Measurements from ENCODE around the gene TRPM3. TPM values are rescaled to one million over a fixed set of nuclear protein-coding genes. Genes with fewer than 3 reads are reported as not detected.
"Not testable (repeated sequence)": the region's sequence is repeated elsewhere in the genome, so short reads cannot be mapped to it uniquely, and the experiment has no call there.

The TRPM3 gene
- total and polyA plus RNA-seq, 2 of the 8 experiments (the other 6 are each of a cell fraction or from before 2014, with no cell fraction given): 2.4 to 10.9 TPM

DNA sequence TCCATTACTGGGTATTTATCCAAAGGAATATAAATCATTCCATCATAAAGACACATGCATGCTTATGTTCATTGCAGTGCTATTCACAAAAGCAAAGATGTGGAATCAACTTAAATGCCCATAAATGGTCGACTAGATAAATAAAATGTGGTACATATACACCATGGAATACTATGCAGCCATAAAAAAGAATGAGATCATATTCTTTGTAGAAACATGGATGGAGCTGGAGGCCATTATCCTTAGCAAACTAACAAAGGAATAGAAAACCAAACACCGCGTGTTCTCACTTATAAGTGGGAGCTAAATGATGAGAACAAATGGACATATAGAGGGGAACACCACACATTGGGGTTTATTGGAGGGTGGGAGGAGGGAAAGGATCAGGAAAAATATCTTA, 155.0 kb downstream of the TRPM3 start:
- H3K9me3 ChIP-seq (ENCODE audit: insufficient read depth in 2 of 2, low read depth in 1 of 2, low read length in 1 of 2): not testable (repeated sequence)

More for the DNA sequence above, 155.0 kb downstream of the TRPM3 start:
- H2BK5ac ChIP-seq (ENCODE audit: low read depth, low read length); H2BK12ac ChIP-seq (ENCODE audit: low read depth, low read length); H3K79me1 ChIP-seq (ENCODE audit: low read depth, low read length); CTCF ChIA-PET (ENCODE audit: partially characterized antibody); H3K4ac ChIP-seq (replicated peaks; ENCODE audit: insufficient read length, low read depth, low read length); H3K18ac ChIP-seq (ENCODE audit: extremely low read depth, low read length); H2BK15ac ChIP-seq (ENCODE audit: low read length); DNase-seq (ENCODE audit: low read depth in 1 of 2, low spot score in 2 of 2); H3K23ac ChIP-seq (ENCODE audit: insufficient read length); H3K23me2 ChIP-seq (ENCODE audit: low read depth, low read length); H3K79me2 ChIP-seq (ENCODE audit: control insufficient read depth in 1 of 2, insufficient read depth in 2 of 2, low read length in 2 of 2); H3K4me3 ChIP-seq (ENCODE audit: extremely low read depth in 1 of 4, insufficient read depth in 2 of 4, low read depth in 3 of 4, low read length in 4 of 4); H2BK20ac ChIP-seq (ENCODE audit: low read length); H3K9ac ChIP-seq (replicated peaks in 1 of 4; ENCODE audit: extremely low read depth in 1 of 4, low read depth in 3 of 4, low read length in 3 of 4); H2AK5ac ChIP-seq (ENCODE audit: low read depth, low read length); POLR2A ChIA-PET (ENCODE audit: partially characterized antibody); H3K27ac ChIP-seq (ENCODE audit: low read depth, low read length); H2AFZ ChIP-seq (ENCODE audit: low read length); H3K36me3 ChIP-seq (ENCODE audit: control insufficient read depth in 2 of 4, insufficient read depth in 4 of 4, low read length in 3 of 4); H3K56ac ChIP-seq (replicated peaks; ENCODE audit: insufficient read length, low read depth, low read length); H4K8ac ChIP-seq (ENCODE audit: extremely low read depth, insufficient read depth, low read length); H2BK120ac ChIP-seq (replicated peaks; ENCODE audit: low read depth, low read length); H3K4me1 ChIP-seq (replicated peaks in 1 of 4; ENCODE audit: control insufficient read depth in 3 of 4, insufficient read depth in 4 of 4, low read length in 3 of 4); H4K20me1 ChIP-seq (replicated peaks in 1 of 2; ENCODE audit: control insufficient read depth in 1 of 2, insufficient read depth in 2 of 2, low read length in 2 of 2); H3K4me2 ChIP-seq (ENCODE audit: insufficient read depth in 1 of 2, low read depth in 2 of 2, low read length in 2 of 2); H4K5ac ChIP-seq (ENCODE audit: insufficient read length, low read depth, low read length); H3K27me3 ChIP-seq (replicated peaks in 1 of 4; ENCODE audit: control insufficient read depth in 3 of 4, extremely low read depth in 1 of 4, insufficient read depth in 3 of 4, low read length in 3 of 4); H3K14ac ChIP-seq (ENCODE audit: insufficient read length); FAIRE-seq; H4K91ac ChIP-seq (replicated peaks; ENCODE audit: insufficient read length, low read length): not testable (repeated sequence)
- 0 out of 2 replicates have a peak, but pooled peaks have one; percentile 53 for TF ChIP-seq KDM1A (IDR thresholded peaks at IDR 0.05; ENCODE audit: borderline replicate concordance, low read length)
- 89% methylated on average over 3 of the region's 3 CpGs; no CpG with 5 or more reads in 1 of the 2 experiments for WGBS, 2 experiments (ENCODE audit: extremely low coverage in 1 of 2, insufficient coverage in 1 of 2, insufficient read length in 1 of 2, insufficient replicate concordance in 2 of 2, low coverage in 1 of 2, low lambda C conversion rate in 2 of 2, missing lambda C conversion rate in 1 of 2)

All from H1 (cell line).